Measurements from ENCODE around the gene AKAP13.

DNA sequence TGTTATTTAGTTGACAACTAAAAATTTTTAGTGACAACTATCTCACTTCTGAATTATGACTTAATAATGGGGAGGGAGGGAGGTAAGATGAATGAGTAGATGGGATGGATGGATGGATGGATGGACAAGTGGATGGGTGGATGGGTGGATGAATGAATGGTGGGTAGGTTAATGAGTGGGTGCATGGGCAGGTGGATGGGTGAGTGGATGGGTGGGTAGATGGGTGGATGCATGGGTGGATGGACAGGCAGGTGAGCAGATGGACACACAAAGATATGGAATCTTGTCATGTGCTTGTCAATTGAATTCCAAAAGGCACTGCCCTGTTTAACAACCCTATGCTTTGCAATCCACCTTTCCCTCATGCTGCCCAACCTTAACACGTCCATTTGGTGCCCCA, 372.9 kb downstream of the AKAP13 start:
- TF ChIP-seq TAF1 (IDR thresholded peaks at IDR 0.05; ENCODE audit: low read depth, low read length) (no peak), HDAC2 (IDR thresholded peaks at IDR 0.05; ENCODE audit: borderline replicate concordance in 1 of 2, low read depth in 2 of 2, low read length in 2 of 2) (no peak), CEBPB (IDR thresholded peaks at IDR 0.05; ENCODE audit: low read depth, low read length) (no peak), EZH2 (IDR thresholded peaks at IDR 0.05; ENCODE audit: low read depth, low read length, severe bottlenecking) (no peak), SP2 (IDR thresholded peaks at IDR 0.05; ENCODE audit: low read length) (no peak), SIN3A (conservative IDR thresholded peaks at IDR 0.05 in 1 of 2, IDR thresholded peaks at IDR 0.05 in 1 of 2; ENCODE audit: low read depth in 1 of 2, low read length in 2 of 2) (no peak), GTF2F1 (IDR thresholded peaks at IDR 0.05; ENCODE audit: borderline replicate concordance, low read depth, low read length) (no peak), BRCA1 (IDR thresholded peaks at IDR 0.05; ENCODE audit: low read depth, low read length) (no peak)
- TF ChIP-seq, protein P1, sequence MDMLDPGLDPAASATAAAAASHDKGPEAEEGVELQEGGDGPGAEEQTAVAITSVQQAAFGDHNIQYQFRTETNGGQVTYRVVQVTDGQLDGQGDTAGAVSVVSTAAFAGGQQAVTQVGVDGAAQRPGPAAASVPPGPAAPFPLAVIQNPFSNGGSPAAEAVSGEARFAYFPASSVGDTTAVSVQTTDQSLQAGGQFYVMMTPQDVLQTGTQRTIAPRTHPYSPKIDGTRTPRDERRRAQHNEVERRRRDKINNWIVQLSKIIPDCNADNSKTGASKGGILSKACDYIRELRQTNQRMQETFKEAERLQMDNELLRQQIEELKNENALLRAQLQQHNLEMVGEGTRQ (IDR thresholded peaks at IDR 0.05; ENCODE audit: low read length): no peak
- TF ChIP-seq, protein P2, sequence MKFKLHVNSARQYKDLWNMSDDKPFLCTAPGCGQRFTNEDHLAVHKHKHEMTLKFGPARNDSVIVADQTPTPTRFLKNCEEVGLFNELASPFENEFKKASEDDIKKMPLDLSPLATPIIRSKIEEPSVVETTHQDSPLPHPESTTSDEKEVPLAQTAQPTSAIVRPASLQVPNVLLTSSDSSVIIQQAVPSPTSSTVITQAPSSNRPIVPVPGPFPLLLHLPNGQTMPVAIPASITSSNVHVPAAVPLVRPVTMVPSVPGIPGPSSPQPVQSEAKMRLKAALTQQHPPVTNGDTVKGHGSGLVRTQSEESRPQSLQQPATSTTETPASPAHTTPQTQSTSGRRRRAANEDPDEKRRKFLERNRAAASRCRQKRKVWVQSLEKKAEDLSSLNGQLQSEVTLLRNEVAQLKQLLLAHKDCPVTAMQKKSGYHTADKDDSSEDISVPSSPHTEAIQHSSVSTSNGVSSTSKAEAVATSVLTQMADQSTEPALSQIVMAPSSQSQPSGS (IDR thresholded peaks at IDR 0.05; ENCODE audit: low read length): no peak
- TF ChIP-seq, protein P3, sequence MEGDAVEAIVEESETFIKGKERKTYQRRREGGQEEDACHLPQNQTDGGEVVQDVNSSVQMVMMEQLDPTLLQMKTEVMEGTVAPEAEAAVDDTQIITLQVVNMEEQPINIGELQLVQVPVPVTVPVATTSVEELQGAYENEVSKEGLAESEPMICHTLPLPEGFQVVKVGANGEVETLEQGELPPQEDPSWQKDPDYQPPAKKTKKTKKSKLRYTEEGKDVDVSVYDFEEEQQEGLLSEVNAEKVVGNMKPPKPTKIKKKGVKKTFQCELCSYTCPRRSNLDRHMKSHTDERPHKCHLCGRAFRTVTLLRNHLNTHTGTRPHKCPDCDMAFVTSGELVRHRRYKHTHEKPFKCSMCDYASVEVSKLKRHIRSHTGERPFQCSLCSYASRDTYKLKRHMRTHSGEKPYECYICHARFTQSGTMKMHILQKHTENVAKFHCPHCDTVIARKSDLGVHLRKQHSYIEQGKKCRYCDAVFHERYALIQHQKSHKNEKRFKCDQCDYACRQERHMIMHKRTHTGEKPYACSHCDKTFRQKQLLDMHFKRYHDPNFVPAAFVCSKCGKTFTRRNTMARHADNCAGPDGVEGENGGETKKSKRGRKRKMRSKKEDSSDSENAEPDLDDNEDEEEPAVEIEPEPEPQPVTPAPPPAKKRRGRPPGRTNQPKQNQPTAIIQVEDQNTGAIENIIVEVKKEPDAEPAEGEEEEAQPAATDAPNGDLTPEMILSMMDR (IDR thresholded peaks at IDR 0.05; ENCODE audit: control extremely low read depth in 1 of 3, insufficient read depth in 1 of 3, low read depth in 1 of 3, low read length in 3 of 3): no peak

All from H1 (cell line).